HG03097 (cell line): ENCODE data around the gene LGR5.
A peak's percentile ranks its signal among the peaks of the same experiment; 100 is the strongest.

ENCODE experiments used
- ATAC-seq: cut with Tn5 transposase; IDR thresholded peaks from one replicate; pipeline ENCODE4 v1.9.1; 2021; ENCODE audit not compliant: unreplicated experiment, low FRiP score

The LGR5 gene

DNA sequence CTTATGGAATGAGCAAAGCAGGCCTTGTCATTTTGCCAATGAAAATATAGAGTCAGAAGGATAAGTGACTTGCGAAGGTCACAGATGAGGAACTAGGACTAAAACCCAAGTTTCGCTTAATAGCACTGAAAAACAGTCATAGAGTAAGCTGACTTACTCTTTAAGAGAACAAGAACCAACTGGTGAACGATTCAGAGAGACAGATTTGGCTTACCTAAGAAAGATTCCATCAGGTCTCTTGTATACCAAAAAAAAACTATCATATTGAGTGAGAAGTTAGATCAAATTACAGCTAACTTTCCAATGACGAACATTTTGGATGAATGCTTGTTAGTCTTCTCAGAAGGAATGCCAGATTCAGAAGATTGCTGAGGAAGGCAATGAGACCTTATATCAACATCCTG lies 149.9 kb downstream of the LGR5 start:
- no peak for ATAC-seq

DNA sequence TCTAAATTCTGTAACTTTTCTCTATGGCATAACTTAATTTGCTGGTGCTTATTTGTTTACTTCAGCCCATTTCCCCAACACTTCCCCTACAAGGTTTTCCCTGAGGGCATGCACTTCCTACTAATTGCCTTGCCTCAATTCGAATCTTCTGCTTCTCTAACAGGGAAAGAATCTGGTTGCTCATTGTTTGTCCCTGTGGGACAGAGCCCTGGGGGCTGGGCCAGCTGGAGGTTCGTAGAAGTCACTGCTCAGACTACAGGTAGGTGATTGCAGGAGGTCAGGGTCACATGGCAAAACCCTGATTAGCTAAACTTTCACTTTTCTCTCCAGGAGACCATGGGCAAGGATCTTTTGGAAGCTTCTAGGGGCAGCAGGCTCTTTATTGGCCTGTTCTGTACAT lies 152.0 kb downstream of the LGR5 start:
- ATAC-seq: no peak

DNA sequence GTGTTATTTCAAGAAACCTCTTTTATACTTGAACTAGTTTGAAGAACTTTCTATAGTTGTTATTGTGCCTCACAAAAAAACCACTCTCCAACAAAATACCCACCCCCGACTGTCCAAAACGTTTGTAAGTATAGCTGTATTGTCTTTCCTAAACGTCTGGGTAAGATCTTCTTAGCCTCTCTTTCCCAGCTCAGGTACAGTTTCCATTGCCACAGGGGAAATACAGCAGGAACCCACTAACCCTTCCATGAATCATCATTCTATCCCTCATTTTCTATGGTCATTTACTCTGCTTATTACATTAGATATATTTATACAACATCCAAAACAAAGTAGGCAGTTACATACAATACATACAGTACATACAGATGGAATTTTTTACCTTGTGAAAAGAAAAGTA lies 153.2 kb downstream of the LGR5 start:
- no peak for ATAC-seq

DNA sequence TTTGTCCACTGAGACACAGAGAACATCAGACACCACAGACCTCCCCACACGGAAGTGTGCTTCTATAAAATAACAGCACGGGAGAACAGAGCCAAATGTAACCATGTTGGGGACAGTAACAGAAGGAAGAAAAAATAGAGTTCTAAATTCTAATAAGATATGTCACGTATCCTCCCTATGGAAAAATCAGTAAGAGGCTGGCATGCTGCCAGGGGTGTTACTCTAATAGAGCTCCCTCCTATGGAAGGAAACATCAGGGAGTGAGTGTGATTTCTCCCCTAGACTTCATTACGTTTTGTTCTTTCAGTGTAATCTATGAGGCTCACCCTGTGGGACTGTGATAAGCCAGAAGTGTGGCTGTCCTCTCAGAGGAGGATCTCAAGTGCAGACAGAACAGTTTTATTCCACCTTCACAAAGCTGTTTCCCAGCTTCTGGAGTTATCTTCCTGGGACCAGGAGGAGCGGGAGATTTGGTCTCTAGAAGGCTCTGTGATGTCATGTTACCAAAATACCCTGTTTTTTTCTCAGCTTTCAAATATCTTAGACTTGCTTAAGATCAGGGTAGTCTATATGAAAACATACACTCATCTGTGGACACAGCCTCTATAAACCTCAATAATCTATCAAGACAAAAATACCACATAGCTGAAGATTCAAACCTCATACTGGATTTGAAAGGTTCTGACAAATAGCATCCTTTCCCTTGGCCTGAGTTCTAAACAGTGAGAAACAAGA lies 154.8 kb downstream of the LGR5 start:
- ATAC-seq: no peak

GRCh38 chr12:71599210-71599609 lies 159.6 kb downstream of the LGR5 start:
- no peak for ATAC-seq

DNA sequence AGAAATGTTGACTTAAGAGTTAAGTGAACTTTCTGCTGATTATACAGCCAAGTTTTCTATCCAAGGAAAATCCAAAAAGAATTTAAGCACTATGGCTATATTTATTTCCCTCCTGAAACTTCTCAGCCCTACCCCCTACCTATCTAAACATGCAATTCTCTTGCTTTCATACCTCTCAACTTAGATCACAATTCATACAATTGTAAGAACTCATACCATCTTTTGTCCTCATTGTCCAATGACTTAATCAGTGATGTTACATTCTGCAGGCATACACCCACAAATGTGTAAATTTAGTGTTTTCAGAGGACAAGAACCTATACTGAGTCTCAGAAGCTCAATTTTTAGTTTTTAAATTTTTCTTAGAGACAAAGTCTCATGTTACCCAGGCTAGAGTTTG lies 161.9 kb downstream of the LGR5 start:
- ATAC-seq: no peak

GRCh38 chr12:71602761-71603577 lies 163.4 kb downstream of the LGR5 start:
- no peak for ATAC-seq

GRCh38 chr12:71605039-71605438 lies 165.4 kb downstream of the LGR5 start:
- no peak for ATAC-seq

DNA sequence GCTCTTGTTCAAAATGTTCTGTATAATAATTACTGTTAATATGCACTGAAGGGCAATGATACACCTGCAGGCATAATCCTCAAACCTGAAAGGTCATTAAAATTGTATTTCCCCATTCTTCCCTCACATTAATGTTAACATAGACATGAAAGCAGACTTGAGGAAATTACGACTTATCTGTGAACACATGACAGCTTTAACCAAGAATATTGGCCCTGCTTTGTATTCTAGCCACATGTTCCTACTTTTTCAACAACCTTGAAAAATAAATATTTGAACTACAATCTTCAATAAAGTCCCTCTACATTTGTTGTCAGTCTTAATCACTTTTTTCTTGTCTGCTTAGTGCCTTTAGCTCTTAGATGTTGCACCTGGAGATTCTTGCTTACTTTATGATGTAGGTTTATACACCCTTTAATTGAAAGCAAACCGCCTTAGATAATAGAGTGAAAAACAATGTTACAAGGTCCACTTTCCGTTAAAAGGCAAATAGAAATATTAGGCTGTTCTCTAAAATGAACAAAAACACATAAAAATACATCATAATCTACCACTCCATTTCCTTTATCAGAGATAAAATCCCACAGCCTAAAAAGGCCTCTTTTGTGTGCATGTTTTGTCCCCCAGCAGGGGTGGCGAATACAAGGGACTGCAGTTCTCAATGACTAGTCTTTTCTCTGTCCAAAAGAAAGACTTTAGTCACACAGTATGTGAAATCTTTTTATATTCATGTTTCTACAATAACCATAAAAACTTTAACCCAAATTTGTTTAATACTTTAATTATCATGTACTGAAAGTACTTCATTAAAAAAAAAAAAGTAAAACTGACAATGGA lies 168.1 kb downstream of the LGR5 start:
- no peak for ATAC-seq

GRCh38 chr12:71610031-71610795 lies 170.6 kb downstream of the LGR5 start:
- no peak for ATAC-seq

DNA sequence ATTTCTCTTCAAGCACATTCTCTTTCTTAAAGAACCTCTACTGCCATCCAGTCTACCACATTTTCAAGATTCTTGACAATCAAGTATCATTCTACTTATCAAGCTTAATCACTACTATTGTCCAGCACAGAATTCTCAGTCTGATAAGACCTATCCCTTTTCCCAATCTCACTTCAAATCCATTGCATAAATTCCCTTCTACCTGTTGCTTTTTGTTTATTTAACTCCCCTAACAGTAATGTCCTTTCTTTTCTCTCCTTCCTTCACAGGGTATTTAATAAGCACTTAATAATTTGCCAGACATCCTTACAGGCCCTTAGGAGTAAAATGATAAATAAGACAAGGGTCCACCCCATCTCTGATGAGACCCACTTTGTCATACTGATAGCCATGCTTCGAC lies 182.3 kb downstream of the LGR5 start:
- ATAC-seq: no peak

GRCh38 chr12:71625476-71625875 lies 185.9 kb downstream of the LGR5 start:
- no peak for ATAC-seq

GRCh38 chr12:71626098-71626497 lies 186.5 kb downstream of the LGR5 start:
- peak; percentile 73 for ATAC-seq

DNA sequence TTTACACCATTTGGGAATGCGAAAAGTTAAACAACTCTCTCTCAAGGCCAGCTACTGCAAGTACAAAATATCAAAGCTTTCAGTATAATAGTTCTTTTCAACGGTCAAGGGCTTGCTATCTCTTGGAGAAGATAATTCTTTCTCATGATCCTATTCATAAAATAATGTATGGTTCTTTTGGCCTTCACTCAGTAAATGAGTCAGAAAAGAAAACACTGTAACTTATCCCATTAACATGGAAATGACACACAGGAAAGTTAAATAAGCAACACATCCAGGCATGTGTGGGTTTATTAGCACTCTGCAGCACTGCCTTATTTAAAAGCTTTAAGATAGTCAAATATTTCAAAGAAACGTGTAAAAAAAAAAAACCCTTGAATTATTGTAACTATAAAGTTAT lies 187.2 kb downstream of the LGR5 start:
- no peak for ATAC-seq

- ATAC-seq: no peak
Observed at GRCh38 chr12:71627438-71628002, 187.9 kb downstream of the LGR5 start.
